HG03159 (cell line): Measurements from ENCODE around the gene ZNF12.
"Not testable (repeated sequence)": the region's sequence is repeated elsewhere in the genome, so short reads cannot be mapped to it uniquely, and the experiment has no call there.

Experiments used
- ATAC-seq: cut with Tn5 transposase; IDR thresholded peaks from one replicate; pipeline ENCODE4 v1.9.1; 2021; ENCODE audit warnings: mild to moderate bottlenecking, moderate library complexity; ENCODE audit not compliant: unreplicated experiment

ZNF12 gene

DNA sequence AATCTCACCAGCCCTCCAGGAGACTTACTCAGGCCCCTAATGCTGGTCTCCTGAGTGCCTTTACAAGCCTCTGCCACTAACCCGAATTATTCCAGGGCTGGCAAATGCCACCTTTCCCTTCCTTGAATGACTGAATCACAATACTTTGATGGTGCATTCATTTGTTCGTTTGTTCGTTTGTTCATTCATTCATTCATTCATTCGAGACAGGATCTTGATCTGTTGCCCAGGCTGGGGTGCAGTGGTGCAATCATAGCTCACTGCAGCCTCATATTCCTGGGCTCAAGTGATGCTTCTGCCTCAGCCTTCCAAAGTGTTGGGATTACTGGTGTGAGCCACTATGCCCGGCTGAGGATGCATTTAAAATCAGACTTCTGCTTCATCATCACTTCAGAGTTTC, 6.0 kb downstream of the ZNF12 start:
- no peak for ATAC-seq

DNA sequence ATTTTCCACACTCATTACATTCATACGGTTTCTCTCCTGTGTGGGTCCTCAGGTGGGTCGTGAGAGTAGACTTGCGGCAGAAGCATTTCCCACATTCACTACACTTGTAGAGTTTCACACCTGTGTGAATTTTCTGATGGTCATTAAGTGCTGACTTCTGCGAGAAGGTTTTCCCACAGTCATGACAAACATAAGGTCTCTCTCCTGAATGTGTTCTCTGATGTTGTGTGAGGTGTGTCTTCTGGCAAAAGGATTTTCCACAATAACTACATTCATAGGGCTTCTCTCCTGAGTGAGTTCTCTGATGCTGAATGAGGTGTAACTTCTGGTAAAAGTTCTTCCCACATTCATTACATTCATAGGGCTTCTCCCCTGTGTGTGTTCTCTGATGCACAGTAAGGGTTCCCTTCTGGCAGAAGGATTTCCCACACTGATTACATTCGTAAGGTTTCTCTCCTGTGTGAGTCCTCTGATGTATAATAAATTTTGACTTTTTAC, 15.1 kb downstream of the ZNF12 start:
- ATAC-seq = no peak

DNA sequence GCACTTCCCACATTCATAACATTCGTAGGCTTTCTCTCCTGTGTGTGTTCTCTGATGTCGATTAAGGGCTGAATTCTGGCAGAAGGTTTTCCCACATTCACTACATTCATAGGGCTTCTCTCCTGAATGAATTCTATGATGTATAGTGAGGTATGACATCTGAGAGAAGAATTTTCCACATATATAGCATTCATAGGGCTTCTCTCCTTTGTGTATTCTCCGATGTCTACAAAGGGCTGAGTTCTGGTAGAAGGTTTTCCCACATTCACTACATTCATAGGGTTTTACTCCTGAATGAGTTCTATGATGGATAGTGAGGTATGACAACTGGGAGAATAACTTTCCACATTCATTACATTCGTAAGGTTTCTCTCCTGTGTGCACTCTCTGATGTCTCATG, 15.6 kb downstream of the ZNF12 start:
- ATAC-seq = no peak

DNA sequence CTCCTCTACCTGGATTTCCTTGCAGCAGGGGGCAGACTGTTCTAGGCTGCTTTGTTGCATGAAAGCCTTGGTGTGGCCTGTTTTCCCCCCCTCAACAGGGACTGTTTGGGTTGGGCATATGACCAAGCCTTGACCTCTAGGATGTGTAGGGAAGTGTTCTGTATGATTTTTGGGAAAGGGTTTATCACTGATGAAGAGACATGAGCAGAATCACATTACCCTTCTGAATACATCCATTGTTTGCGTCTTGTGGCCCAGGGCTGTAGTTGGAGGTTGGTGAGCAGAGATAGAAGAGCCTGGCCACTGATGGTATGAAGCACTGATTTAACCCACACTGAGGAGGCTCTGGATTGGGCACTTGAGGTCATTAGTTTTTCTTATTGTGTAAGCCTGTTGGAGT, 26.6 kb downstream of the ZNF12 start:
- ATAC-seq = no peak

DNA sequence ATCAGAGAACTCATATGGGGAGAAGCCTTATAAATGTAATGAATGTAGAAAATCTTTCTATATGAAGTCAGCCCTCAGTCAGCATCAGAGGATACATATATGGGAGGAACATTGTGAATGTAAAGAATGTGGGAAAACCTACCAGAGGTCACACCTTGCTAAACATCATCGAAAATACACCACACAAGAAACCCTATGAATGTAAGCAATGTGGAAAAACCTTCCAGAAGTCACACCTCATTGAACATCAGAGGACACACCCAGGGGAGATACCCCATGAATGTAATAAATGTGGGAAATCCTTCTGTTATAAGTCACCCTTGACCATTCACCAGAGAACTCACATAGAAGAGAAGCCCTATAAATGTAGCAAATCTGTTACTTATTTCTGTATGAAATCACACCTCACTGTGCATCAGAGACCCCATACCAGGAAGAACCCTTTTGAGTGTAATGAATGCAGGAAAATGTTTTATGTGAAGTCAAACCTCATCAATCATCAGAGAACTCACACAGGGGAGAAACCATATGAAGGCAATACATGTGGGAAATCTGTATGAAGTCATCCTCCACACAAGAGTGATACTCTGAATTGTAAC, 30.8 kb downstream of the ZNF12 start:
- ATAC-seq = no peak

DNA sequence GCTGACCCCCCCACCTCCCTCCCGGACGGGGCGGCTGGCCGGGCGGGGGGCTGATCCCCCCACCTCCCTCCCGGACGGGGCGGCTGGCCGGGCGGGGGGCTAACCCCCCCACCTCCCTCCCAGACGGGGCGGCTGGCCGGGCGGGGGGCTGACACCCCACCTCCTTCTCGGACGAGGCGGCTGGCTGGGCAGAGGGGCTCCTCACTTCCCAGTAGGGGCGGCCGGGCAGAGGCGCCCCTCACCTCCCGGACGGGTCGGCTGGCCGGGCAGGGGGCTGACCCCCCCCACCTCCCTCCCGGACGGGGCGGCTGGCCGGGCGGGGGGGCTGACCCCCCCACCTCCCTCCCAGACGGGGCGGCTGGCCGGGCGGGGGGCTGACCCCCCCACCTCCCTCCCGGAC, 35.9 kb downstream of the ZNF12 start:
- not testable (repeated sequence) for ATAC-seq

DNA sequence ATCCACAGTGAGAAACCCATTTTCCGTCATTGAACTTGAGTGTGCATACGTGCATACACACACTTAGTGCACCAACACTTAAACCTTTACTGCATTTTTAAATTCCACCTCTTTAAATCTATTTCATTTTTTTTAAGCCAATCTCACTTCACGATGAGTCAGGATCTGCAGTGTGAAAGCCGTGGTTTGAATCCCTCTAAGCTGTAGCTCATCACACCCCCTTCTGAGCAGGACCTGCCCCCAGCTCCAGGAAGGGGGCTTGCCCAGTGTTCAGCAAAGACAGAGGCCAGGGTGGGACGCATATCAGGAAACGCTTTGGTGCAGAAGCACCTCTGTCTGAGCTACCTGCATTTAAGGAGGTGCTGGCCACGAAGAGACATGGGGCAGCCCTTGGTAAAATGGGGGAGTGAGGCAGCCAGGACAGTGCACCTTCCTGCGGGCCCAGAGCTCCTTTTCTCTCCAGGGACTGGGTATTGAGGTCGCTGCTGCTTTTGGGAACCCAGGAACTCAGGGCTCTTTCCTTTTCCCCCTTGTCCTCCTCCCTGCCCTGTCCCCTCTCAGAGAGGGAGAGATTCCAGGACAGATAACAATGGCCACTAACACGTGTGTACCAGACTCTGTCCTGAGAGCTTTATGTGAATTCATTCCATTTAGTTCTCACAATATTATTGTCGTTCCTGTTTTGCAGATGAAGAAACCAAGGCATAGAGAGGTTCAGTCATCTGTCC, 48.0 kb downstream of the ZNF12 start:
- ATAC-seq = no peak

DNA sequence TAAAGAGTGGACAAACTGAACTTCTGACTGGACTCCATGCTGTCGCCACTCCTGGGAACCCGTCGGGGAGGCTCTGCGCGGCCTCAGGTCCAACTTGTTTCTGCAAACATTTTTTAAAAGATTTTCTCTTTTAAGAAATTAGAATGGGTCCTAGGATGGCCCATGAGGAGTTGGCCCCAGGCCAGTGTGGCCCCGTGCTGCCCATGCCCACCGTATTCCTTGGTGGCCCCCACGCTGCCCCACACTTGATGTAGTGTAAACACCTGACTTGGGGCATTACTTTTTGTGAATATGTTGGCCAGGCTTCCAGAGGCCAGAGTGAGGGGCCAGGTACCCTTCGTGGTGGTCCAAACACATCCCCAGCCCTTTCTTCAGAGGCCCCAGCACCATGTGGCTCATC, 50.3 kb downstream of the ZNF12 start:
- ATAC-seq = no peak

DNA sequence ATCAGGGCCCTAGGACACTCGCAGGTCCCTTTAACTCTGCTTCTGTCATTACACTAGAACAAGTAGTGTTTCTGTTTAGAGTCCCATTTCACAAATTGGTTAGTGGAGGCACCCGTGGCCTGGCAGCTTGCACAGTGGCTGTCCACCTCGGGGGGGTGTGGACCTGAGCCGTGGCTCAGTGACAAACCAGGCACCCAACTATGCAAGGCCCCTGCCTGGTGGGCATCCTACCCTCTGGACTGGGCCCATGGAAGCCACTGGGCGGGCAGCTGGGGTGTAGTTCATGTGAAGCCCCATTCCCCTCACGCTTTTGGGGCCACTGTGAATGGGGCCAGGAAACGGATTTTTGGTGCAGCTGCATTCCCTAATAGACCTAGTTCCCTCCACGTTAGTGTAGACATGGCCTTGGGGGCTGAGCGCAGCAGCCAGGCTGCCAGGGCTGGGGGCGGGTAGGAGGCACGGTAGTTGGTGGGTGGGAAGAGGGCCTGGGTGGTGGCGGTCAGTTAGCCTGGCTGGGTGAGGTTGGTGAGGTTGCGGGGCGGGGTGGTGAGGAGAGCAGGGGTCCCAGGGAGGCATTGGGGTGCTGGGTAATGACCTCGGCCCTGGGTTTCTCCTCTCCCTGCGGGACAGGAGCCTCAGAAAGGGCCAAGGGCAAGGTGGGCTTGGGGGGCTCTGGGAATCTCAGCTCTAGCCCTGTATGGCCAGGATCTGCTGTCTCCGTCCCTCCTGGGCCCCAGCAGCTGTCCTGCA, 50.9 kb downstream of the ZNF12 start:
- ATAC-seq = no peak

DNA sequence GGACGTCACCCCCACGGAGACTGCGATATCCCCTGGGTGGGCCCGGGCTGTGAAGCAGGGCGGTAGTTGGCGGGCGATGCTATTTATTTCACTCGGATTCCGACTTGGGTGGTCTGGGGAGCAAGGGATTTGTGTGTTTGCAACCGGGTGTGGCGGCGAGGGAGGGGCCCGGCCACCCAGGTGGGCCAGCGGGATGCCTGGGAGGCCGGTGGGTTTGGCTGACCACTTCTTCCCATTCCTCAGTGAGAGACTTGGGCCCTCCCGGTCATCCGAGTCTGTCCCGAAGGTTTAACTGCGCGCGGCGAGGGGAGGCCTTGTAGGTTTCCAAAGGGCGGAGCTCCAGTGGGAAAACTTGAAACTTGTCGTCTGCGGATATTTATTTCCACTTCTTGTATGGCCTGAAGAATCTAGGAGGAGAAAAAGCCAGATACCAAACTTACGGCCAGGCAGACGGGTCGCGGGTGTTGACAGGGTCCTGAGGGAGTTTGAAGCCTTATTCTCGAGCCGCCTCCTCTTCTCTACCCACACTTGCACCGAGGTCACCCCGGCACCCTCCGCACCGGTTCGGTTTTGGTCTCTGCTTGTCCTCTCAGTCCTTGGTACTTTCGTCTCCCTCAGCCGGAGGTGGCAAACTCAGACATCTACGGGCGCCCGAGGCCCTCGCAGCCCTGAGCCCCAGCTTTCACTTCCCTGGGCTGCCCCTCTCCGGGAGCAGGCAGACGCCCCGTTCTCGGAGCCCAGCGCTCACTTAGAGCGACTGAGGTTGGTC, 51.7 kb downstream of the ZNF12 start:
- ATAC-seq = no peak

DNA sequence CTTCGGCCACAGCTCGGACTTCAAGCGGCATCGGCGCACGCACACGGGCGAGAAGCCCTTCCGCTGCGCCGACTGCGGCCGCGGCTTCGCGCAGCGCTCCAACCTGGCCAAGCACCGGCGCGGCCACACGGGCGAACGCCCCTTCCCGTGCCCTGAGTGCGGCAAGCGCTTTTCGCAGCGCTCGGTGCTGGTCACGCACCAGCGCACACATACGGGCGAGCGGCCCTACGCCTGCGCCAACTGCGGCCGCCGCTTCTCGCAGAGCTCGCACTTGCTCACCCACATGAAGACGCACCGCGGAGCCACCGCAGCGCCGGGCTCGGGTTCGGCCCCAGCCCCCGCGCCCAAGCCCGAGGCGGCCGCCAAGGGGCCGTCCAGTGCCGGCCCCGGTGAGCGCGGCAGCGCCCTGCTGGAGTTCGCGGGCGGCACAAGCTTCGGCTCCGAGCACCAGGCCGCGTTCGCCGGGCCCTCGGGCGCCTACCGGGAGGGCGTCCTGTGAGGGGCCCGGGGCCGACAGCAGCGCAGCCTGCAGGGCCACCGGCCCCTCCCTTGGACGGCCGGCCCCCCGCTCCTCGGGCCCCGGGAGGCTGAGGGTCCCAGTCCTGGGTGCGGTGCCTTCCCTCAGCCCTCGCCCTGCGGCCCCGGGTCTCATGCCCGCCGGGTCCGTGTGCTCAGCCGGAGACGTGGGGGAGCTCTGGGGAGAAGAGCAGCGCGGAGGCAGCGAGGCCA, 52.5 kb downstream of the ZNF12 start:
- no peak for ATAC-seq

DNA sequence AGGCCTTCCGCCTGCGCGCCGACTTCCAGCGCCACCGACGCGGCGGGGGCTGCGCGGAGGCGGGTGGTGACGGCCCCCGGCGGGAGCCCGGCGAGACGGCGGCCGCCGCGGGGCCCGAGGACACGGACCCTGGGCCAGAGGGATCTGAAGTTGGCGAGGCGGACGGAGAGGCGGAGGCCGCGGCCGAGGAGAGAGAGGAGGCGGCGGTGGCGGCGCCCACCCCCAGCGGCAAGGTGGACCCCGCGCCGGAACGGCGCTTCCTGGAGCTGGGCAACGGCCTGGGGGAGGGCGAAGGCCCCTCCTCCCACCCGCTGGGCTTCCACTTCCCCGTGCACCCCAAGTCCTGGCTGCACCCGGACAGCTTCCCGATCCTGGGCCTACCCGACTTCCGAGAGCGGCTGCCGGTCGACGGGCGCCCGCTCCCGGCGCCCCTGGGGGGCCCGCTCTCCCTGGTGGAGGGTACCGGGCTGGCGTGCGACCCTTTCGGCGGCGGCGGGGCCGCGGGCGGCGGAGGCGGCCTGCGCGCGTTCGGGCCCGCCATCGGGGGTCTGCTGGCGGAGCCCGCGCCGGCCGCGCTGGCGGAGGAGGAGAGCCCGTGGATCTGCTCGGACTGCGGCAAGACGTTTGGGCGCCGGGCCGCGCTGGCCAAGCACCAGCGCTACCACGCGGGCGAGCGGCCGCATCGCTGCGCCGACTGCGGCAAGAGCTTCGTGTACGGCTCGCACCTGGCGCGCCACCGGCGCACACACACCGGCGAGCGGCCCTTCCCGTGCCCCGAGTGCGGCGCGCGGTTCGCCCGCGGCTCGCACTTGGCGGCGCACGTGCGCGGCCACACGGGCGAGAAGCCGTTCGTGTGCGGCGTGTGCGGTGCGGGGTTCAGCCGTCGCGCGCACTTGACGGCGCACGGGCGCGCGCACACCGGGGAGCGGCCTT, 53.4 kb downstream of the ZNF12 start:
- no peak for ATAC-seq

DNA sequence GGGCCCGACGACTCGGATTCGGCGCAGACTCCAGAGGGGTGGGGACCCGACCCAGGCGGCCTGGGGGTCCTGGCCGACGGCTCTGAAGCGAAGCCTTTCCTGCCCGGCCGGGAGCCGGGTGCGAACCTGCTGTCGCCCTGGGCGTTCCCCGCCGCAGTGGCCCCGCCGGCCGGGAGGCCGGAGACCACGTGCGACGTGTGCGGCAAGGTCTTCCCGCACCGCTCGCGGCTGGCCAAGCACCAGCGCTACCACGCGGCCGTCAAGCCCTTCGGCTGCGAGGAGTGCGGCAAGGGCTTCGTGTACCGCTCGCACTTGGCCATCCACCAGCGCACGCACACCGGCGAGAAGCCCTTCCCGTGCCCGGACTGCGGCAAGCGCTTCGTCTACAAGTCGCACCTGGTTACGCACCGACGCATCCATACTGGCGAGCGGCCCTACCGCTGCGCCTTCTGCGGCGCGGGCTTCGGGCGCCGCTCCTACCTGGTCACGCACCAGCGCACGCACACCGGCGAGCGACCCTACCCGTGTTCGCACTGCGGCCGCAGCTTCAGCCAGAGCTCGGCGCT, 54.2 kb downstream of the ZNF12 start:
- no peak for ATAC-seq

DNA sequence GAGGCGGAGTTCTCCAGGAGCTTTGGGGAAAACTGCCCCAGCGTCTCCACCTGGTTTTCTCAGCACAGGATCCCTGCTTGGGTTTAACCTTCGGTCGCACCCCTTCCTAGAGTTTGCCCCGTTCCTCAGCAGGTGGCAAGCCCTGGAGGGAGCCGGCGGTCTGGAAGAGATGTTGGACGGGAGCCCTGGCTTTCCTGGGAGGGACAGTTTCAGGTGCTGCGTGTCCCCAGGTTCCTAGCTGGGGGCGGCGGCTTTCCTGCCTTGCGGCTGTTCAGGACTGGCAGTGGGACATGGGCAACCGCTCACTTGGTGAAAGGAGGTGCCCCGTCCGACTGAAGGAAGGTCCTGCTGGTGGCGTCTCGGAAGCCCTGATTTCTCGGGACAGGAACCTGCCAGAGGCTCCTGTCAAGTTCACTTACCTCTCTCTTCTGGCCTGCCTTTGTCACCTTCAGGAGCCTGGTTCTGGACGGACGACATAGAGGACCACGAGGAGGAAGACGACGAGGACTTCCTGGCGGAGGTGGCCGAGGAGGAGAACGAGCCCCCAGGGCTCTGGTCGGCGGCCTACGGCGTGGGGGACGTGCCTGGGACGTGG, 54.8 kb downstream of the ZNF12 start:
- no peak for ATAC-seq

DNA sequence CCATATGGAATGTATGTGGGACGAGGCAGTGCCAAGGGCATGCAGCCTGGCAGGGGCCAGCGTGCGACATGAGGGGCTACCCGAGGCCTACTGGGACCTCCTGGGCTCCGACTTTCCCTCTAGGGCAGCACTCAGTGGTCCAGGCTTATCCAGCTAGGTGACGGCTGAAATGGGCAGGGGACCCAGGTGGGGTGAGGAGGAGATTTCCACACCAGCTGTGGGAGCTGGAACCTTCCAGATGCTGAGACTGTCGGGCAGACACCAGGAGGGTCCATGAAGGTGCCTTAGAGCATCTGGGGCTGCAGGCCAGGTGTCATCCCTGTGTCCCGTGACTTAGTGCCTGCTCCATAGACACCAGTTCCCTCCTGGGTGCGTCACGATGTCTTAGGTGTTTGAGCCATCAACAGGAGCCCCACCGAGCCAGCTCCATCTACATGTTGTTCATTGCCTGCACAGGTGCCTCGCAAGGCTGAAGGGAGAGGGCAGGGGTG, 56.2 kb downstream of the ZNF12 start:
- ATAC-seq = no peak

DNA sequence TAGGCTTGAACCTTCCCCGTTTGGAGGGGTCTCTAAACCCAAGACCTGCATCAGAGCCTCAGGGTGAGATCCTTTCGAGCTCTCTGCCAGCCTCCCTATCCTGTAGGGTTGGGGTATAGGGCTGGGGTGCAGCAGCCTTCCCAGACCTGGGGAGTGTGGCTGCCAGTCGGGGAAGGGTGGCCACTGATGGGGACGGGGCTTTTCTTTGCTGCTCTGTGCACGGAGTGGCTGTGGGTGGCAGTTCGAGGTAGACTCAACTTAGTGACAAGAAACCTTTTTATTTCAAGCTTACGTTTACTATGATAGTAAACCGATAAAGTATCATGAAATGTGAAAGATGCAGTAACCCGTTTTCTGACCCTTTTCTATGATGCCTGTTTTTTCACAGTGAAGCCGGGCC, 56.7 kb downstream of the ZNF12 start:
- ATAC-seq = no peak

DNA sequence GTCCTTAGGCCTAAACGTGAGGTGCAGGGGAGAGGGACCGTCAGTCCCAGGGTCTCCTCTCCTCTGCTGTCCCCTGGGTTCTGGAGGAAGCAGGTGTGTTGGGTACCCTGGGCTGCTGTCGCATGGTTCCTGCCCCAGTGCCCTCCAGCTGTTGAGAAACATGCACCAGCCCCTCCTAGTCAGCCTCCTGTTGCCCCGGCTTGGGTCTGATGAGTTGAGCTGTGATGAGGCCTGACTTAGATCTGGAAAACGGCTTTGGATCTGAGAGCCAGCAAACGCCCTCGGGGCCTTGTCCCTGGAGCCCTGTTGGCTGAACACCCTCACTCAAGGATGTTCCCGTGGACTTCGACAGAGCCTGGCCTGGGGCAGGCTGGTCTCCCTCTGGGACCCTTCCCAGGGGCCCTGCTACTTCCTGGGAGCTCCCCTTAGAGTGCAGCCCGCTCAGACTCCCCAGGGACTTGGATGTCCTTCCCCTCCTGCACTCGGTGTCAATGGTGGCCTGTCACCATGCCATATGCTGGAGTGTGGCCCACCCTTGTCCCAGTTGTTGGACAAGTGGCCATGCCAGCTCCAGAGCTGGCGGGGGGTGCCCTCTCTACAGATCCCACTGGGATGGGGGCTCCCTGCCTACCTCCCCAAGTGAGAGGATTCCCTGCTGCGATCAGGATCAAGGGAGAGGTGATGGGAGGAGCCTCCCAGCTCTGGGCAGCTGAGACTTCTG, 57.3 kb downstream of the ZNF12 start:
- no peak for ATAC-seq

DNA sequence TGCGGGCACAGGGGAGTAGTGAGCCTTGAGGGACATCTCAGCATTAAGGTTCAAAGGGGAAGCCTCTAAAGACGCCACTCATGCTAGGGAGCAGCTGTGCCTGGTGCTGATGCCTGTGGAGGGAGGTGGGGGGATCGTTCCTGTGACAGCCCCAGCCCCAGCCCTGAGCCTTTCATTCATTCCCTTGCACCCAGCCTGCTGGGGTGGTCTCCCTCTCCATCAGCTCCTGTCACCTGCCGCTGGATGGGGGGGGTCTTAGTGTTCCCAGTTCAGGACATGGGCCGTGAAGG, 58.0 kb downstream of the ZNF12 start:
- ATAC-seq = no peak
